ENCODE data around the gene LRRC52. TPM values are rescaled to one million over a fixed set of nuclear protein-coding genes. Genes with fewer than 3 reads are reported as not detected.
A peak's percentile ranks its signal among the peaks of the same experiment; 100 is the strongest.

LRRC52 gene
- total RNA-seq, 1 donor from 2014 or later = not detected

- no peak for TF ChIP-seq CTCF (IDR thresholded peaks at IDR 0.05; ENCODE audit: insufficient read depth, low read length, severe bottlenecking)
- FAIRE-seq (no peak), DNase-seq (ENCODE audit: low read depth) (no peak)
- Histone ChIP-seq H3K4me3 (ENCODE audit: low read depth, low read length) (no peak overlapping the region), H3K36me3 (ENCODE audit: control insufficient read depth, insufficient read depth, low read length) (no peaks in the 10 kb centered on the region), H3K27me3 (ENCODE audit: control insufficient read depth, insufficient read depth, low read length) (peaks cover 6% of the 10 kb centered on the region)
Observed at GRCh38 chr1:165539908-165540307, 3.9 kb upstream of the LRRC52 start.

- DNase-seq (ENCODE audit: low read depth) (no peak), FAIRE-seq (no peak)
- Histone ChIP-seq H3K27me3 (ENCODE audit: control insufficient read depth, insufficient read depth, low read length) (peaks cover 7% of the 10 kb centered on the region), H3K36me3 (ENCODE audit: control insufficient read depth, insufficient read depth, low read length) (no peaks in the 10 kb centered on the region), H3K4me3 (ENCODE audit: low read depth, low read length) (no peak overlapping the region)
- TF ChIP-seq CTCF (IDR thresholded peaks at IDR 0.05; ENCODE audit: insufficient read depth, low read length, severe bottlenecking) = no peak
Observed at GRCh38 chr1:165542015-165542631, 1.7 kb upstream of the LRRC52 start.

GRCh38 chr1:165542647-165543046, 1.2 kb upstream of the LRRC52 start:
- FAIRE-seq = no peak
- no peak for TF ChIP-seq CTCF (IDR thresholded peaks at IDR 0.05; ENCODE audit: insufficient read depth, low read length, severe bottlenecking)
- Histone ChIP-seq H3K27me3 (ENCODE audit: control insufficient read depth, insufficient read depth, low read length) (peaks cover 7% of the 10 kb centered on the region), H3K36me3 (ENCODE audit: control insufficient read depth, insufficient read depth, low read length) (no peaks in the 10 kb centered on the region), H3K4me3 (ENCODE audit: low read depth, low read length) (no peak overlapping the region)
- DNase-seq (ENCODE audit: low read depth) = peak; percentile 20

GRCh38 chr1:165544996-165545395, 1.2 kb downstream of the LRRC52 start:
- no peak for TF ChIP-seq CTCF (IDR thresholded peaks at IDR 0.05; ENCODE audit: insufficient read depth, low read length, severe bottlenecking)
- DNase-seq (ENCODE audit: low read depth) (no peak), FAIRE-seq (no peak)
- H3K27me3 ChIP-seq (ENCODE audit: control insufficient read depth, insufficient read depth, low read length) = peaks cover 9% of the 10 kb centered on the region
- no peaks in the 10 kb centered on the region for H3K36me3 ChIP-seq (ENCODE audit: control insufficient read depth, insufficient read depth, low read length)
- H3K4me3 ChIP-seq (ENCODE audit: low read depth, low read length) = no peak overlapping the region

GRCh38 chr1:165545974-165546373, 2.2 kb downstream of the LRRC52 start:
- TF ChIP-seq CTCF (IDR thresholded peaks at IDR 0.05; ENCODE audit: insufficient read depth, low read length, severe bottlenecking) = no peak
- DNase-seq (ENCODE audit: low read depth) = no peak
- no peaks in the 10 kb centered on the region for H3K36me3 ChIP-seq (ENCODE audit: control insufficient read depth, insufficient read depth, low read length)
- H3K27me3 ChIP-seq (ENCODE audit: control insufficient read depth, insufficient read depth, low read length) = peaks cover 8% of the 10 kb centered on the region
- no peak for FAIRE-seq
- H3K4me3 ChIP-seq (ENCODE audit: low read depth, low read length) = no peak overlapping the region

- Histone ChIP-seq H3K4me3 (ENCODE audit: low read depth, low read length) (no peak overlapping the region), H3K27me3 (ENCODE audit: control insufficient read depth, insufficient read depth, low read length) (peaks cover 3% of the 10 kb centered on the region)
Observed at GRCh38 chr1:165549973-165550372, 6.2 kb downstream of the LRRC52 start.

More at GRCh38 chr1:165549973-165550372, 6.2 kb downstream of the LRRC52 start:
- FAIRE-seq (no peak), DNase-seq (ENCODE audit: low read depth) (no peak)
- TF ChIP-seq CTCF (IDR thresholded peaks at IDR 0.05; ENCODE audit: insufficient read depth, low read length, severe bottlenecking) = no peak
- no peaks in the 10 kb centered on the region for H3K36me3 ChIP-seq (ENCODE audit: control insufficient read depth, insufficient read depth, low read length)

Data from bronchial epithelial cell (primary cell).